Vagina (tissue), 2 donors: ENCODE data around the gene AKAP5. TPM values are rescaled to one million over a fixed set of nuclear protein-coding genes. Genes with fewer than 3 reads are reported as not detected.

Experiments
- DNase-seq, 2 donors: peaks; one replicate each; pipeline ENCODE4 v3.0.0-alpha.2; 2017; ENCODE audit errors: extremely low spot score in 2 of 2
- H3K27ac ChIP-seq: fragments of 200-600 bp; sonication (generic); one replicate; pipeline ENCODE4 v1.5.1; 2019
- H3K27me3 ChIP-seq: fragments of 200-600 bp; sonication (generic); one replicate; pipeline ENCODE4 v1.5.1; 2019
- H3K36me3 ChIP-seq, 2 donors: fragments of 200-600 bp; sonication (generic); one replicate each; pipeline ENCODE4 v1.5.1; 2017 to 2019
- H3K4me1 ChIP-seq: fragments of 200-600 bp; sonication (generic); one replicate; pipeline ENCODE4 v1.5.1; 2019
- H3K4me3 ChIP-seq, 2 donors: fragments of 200-600 bp; sonication (generic); 1 replicate in 1 of 2; 2 replicates in 1 of 2; pipeline ENCODE4 v1.5.1; 2016 to 2019
- H3K9me3 ChIP-seq: fragments of 200-600 bp; sonication (generic); one replicate; pipeline ENCODE4 v1.5.1; 2019
- POLR2A ChIP-seq, 2 donors: fragments of 450-650 bp; IDR thresholded peaks; one replicate each; pipeline ENCODE4 v1.6.1; 2017; ENCODE audit warnings: antibody characterized with exemption in 2 of 2, mild to moderate bottlenecking in 2 of 2, moderate library complexity in 2 of 2
- POLR2AphosphoS5 ChIP-seq, 2 donors: sonication (generic); formaldehyde crosslinking; IDR thresholded peaks; one replicate each; pipeline ENCODE4 v1.9.0; 2017; ENCODE audit warnings: antibody characterized with exemption in 2 of 2, mild to moderate bottlenecking in 2 of 2, low read depth in 1 of 2; ENCODE audit not compliant: insufficient read depth in 1 of 2
- intact Hi-C: fragments of 100-400 bp; cut with DNase I; formaldehyde crosslinking; loops from one replicate; pipeline ENCODE4 v1.15.1; 2023
- total RNA-seq: library from RNA; depleted of rRNA; stranded (reverse); fragments of >200 nt; gene quantifications from one replicate; pipeline ENCODE4 v1.2.3, GENCODE V29; 2016
- TF ChIP-seq, protein P1 (sequence below), 3 experiments: fragments of 450-650 bp in 2 of 3; fragments of 200-600 bp in 1 of 3; sonication (generic) in 1 of 3; IDR thresholded peaks; one replicate each; pipeline ENCODE4 v1.5.1; 2017 to 2019; ENCODE audit warnings: antibody characterized with exemption in 3 of 3, mild to moderate bottlenecking in 2 of 3, moderate library complexity in 2 of 3

AKAP5 gene
- total RNA-seq, 1 donor from 2014 or later, result 0.49 TPM

GRCh38 chr14:64504310-64504896 is 39.1 kb downstream of the AKAP5 start, which contains the start of gene ZBTB1:
Gene ZBTB1, plus strand, starts transcription at chr14:64504770. Its CDS starts 16,735 bp downstream, at chr14:64521505.
- Histone ChIP-seq H3K36me3 (no peaks in the 10 kb centered on the region), H3K27ac (peak within 1 kb of the TSS; percentile 94), H3K9me3 (no peaks in the 10 kb centered on the region), H3K27me3 (no peaks in the 10 kb centered on the region), H3K4me3 (peak within 1 kb of the TSS; percentile 68 to 90), H3K4me1 (peaks cover 74% of the 10 kb centered on the region)
- peak in 1 of 2 donors; percentile 36 for TF ChIP-seq POLR2A (IDR thresholded peaks at IDR 0.05)
- TF ChIP-seq, protein P1, sequence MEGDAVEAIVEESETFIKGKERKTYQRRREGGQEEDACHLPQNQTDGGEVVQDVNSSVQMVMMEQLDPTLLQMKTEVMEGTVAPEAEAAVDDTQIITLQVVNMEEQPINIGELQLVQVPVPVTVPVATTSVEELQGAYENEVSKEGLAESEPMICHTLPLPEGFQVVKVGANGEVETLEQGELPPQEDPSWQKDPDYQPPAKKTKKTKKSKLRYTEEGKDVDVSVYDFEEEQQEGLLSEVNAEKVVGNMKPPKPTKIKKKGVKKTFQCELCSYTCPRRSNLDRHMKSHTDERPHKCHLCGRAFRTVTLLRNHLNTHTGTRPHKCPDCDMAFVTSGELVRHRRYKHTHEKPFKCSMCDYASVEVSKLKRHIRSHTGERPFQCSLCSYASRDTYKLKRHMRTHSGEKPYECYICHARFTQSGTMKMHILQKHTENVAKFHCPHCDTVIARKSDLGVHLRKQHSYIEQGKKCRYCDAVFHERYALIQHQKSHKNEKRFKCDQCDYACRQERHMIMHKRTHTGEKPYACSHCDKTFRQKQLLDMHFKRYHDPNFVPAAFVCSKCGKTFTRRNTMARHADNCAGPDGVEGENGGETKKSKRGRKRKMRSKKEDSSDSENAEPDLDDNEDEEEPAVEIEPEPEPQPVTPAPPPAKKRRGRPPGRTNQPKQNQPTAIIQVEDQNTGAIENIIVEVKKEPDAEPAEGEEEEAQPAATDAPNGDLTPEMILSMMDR (IDR thresholded peaks at IDR 0.05), result no peak
- peak in 1 of 2 donors; percentile 81 for TF ChIP-seq POLR2AphosphoS5 (IDR thresholded peaks at IDR 0.05; ENCODE audit: insufficient read depth in 1 of 2, low read depth in 1 of 2)
- DNase-seq, result peak in 1 of 2 donors; percentile 94
- intact Hi-C loops, result no loop called here

DNA sequence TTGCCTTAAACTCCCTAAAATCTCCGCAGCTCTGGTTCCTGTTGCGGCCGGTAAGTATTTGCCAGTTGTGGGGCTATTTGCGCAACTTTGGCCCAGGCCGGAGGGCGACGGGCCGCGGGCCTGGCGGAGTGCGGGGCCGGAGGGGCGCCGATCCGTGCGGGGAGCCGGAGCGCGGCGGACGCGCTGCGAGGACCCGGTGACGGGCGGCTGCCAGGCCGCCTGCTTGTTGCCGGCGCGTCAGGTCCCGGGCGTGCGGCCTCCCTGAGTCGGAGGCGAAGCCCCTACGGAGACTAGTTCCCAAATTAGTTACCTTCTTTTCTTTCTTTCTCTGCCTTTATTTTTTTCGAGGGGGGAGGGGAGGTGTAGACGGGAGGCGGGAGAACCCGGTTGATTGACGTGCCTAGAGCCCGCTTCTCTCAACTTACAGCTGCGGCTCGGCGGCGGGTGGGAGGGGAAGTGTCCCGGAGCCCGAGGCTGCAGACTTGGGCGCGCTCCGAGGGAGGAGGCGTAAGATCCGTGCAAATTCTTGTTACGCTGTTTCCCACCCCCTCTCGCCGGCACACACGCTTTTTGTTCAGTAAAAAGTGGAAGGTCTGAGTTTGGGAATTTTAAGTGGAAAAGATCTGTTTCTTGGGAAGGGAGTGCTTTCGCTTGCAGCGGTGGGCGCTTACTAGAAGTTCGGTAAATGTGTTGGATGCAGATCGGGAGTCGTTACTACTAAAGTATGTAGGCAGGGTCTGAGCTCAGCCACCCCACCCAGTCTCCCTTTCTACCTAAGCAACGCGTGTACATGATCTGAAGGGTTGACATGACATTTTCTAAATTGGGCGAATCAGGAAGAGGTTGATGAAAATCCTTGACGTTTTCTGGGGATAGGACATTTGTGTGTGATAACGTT is 39.8 kb downstream of the AKAP5 start:
- Histone ChIP-seq H3K9me3 (no peaks in the 10 kb centered on the region), H3K4me3 (peak overlapping the region; percentile 68 to 90), H3K36me3 (no peaks in the 10 kb centered on the region), H3K27ac (peak overlapping the region; percentile 94), H3K4me1 (peaks cover 71% of the 10 kb centered on the region), H3K27me3 (no peaks in the 10 kb centered on the region)
- TF ChIP-seq POLR2AphosphoS5 (IDR thresholded peaks at IDR 0.05; ENCODE audit: insufficient read depth in 1 of 2, low read depth in 1 of 2), result peak in 1 of 2 donors; percentile 59
- TF ChIP-seq, protein P1 (IDR thresholded peaks at IDR 0.05), result no peak
- peak in 1 of 2 donors; percentile 4 for TF ChIP-seq POLR2A (IDR thresholded peaks at IDR 0.05)
- DNase-seq, result peak in 1 of 2 donors; percentile 94
- intact Hi-C loops, result no loop called here

GRCh38 chr14:64506721-64507120 is 41.4 kb downstream of the AKAP5 start:
- intact Hi-C loops, result no loop called here

DNA sequence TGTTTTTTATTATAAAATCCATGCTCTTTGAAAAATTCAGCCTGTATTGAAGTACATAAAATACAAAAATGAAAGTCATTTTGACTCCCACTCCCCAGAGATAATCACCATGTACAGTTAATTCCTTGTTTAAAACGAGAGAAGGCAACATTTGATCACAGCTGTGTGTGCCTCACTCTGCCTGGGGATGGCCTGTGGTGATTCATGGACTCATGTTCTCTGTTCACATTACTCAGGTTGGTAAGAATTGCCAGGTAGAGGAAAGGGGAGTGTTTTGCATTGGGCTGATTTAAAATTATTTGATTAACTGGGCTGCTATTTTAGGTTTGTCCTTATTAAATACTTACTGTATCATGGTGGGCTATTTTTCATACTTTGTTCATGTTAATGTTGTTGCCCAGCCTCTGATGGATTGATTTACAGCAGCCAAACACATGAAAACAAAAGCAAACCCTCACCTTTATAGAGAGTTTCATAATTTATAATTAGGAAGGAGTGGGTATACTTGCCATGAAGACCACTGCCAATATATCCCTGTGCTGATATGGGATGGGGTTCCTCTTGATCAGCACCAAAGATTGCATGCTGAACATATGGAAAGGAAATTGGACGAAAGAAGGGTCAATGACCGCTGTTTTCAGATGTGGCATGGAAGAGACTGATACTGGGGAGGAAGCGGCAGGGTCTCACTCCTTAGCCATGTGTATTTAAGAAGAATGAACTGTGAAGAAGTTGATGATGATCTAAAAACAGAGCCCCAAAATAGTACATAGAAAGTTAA is 42.3 kb downstream of the AKAP5 start:
- H3K27ac ChIP-seq, result peak overlapping the region; percentile 51
- intact Hi-C loops, result no loop called here
- DNase-seq, result no peak
- H3K27me3 ChIP-seq, result no peaks in the 10 kb centered on the region
- H3K9me3 ChIP-seq, result no peaks in the 10 kb centered on the region
- H3K36me3 ChIP-seq, result no peaks in the 10 kb centered on the region
- peaks cover 70% of the 10 kb centered on the region for H3K4me1 ChIP-seq
- no peak overlapping the region for H3K4me3 ChIP-seq
- TF ChIP-seq POLR2AphosphoS5 (IDR thresholded peaks at IDR 0.05; ENCODE audit: insufficient read depth in 1 of 2, low read depth in 1 of 2) (peak in 1 of 2 donors; percentile 33), POLR2A (IDR thresholded peaks at IDR 0.05) (no peak)
- TF ChIP-seq, protein P1 (IDR thresholded peaks at IDR 0.05), result no peak

More at GRCh38 chr14:64506721-64507120, 41.4 kb downstream of the AKAP5 start:
- H3K27ac ChIP-seq, result peak overlapping the region; percentile 51
- H3K9me3 ChIP-seq, result no peaks in the 10 kb centered on the region
- no peak for DNase-seq
- no peaks in the 10 kb centered on the region for H3K27me3 ChIP-seq
- peak overlapping the region; percentile 68 to 90 for H3K4me3 ChIP-seq
- peaks cover 72% of the 10 kb centered on the region for H3K4me1 ChIP-seq
- TF ChIP-seq, protein P1 (IDR thresholded peaks at IDR 0.05), result no peak
- TF ChIP-seq POLR2A (IDR thresholded peaks at IDR 0.05) (no peak), POLR2AphosphoS5 (IDR thresholded peaks at IDR 0.05; ENCODE audit: insufficient read depth in 1 of 2, low read depth in 1 of 2) (no peak)
- no peaks in the 10 kb centered on the region for H3K36me3 ChIP-seq
